Retinal pigment epithelial cell (primary cell): Measurements from ENCODE around the gene MGAT5.

Experiments
- DNase-seq: peaks from one replicate; pipeline ENCODE4 v3.0.0-alpha.2; 2010; ENCODE audit warnings: low read depth
- H3K4me3 ChIP-seq: 2 replicates; pipeline ENCODE4 v1.5.1; 2011; ENCODE audit warnings: mild to moderate bottlenecking, low read length, control low read depth, moderate library complexity
- TF ChIP-seq, protein P1 (sequence below): conservative IDR thresholded peaks from 2 replicates; pipeline ENCODE4 v1.5.1; 2011; ENCODE audit warnings: low read depth, low read length, control low read depth, inconsistent platforms

MGAT5 gene

DNA sequence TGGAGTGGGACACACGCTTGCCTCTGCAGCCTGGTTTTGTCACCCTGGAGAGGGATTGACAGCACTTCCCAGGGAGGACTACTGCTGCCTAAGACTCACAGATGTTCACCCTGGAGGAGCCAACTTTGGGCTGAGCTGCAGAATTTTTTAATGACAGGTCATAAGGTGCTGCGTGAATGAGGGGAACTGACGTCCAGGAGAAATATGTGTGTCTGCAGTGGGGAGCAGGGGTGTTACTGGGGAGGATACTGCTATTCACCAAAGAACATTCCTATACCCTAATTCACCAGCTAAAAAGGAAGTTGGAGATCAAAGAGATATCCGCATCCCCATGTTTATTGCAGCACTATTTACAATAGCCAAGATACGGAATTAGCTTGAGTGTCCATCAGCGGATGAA lies 144.4 kb downstream of the MGAT5 start:
- DNase-seq: no peak
- TF ChIP-seq, protein P1, sequence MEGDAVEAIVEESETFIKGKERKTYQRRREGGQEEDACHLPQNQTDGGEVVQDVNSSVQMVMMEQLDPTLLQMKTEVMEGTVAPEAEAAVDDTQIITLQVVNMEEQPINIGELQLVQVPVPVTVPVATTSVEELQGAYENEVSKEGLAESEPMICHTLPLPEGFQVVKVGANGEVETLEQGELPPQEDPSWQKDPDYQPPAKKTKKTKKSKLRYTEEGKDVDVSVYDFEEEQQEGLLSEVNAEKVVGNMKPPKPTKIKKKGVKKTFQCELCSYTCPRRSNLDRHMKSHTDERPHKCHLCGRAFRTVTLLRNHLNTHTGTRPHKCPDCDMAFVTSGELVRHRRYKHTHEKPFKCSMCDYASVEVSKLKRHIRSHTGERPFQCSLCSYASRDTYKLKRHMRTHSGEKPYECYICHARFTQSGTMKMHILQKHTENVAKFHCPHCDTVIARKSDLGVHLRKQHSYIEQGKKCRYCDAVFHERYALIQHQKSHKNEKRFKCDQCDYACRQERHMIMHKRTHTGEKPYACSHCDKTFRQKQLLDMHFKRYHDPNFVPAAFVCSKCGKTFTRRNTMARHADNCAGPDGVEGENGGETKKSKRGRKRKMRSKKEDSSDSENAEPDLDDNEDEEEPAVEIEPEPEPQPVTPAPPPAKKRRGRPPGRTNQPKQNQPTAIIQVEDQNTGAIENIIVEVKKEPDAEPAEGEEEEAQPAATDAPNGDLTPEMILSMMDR: no peak
- H3K4me3 ChIP-seq: no peak overlapping the region

DNA sequence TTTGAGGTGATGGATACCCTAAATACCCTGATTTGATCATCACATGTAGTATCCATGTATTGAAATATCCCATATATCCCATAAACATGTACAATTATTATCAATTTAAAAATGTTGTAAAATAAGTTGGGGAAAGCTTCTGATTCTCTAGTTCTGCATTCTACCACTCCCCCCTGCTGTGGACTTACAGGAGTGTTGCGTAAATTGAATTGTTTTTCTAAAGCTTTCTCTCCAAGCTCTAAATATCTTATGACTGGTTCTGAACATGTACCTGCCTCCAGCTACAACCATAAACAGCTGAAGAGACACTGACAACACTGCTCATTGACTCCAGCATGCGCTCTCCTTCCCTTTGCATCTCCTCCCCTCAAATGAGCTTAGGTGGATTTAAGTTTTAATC lies 145.2 kb downstream of the MGAT5 start:
- DNase-seq: no peak
- TF ChIP-seq, protein P1: no peak
- no peak overlapping the region for H3K4me3 ChIP-seq

DNA sequence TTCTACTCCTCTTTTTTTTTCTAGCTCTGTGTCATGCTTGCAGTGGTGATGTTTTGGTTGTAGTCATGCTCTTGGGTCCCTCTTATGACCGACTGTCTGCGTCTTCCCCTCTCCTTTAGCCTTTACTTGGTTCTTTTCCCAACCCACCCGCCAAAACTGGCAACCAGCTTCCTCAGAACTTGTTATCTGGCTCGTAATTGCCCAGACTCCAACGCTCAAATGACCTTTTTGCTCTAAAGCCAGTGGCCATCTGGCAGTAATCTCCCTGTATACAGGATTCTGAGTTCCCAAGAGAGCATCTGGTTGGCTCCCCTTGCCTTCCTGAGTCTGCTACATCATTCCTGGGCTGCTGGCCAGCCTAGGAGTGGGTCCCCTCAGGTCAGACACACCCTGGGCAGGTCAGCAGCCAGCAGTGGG lies 147.2 kb downstream of the MGAT5 start:
- TF ChIP-seq, protein P1: no peak
- no peak for DNase-seq
- H3K4me3 ChIP-seq: no peak overlapping the region

DNA sequence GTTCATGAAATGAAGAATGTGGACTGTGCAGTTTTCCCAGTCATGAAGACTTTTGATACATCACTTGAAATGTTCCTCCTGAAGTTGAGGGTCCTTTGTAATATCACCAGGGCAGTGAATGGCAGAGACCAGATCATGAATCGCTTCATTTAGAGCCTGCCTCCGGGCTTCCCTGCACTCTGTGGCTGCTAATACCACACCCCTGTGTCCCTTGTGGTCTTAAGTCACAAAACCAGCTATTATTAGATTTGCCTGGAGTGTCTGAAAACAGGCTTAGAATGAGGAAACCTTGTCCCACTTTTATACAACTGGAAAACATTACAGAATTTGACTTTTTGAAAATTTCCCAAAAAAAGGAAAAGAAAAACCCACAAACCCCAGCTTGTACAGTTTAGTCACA lies 147.9 kb downstream of the MGAT5 start:
- no peak overlapping the region for H3K4me3 ChIP-seq
- TF ChIP-seq, protein P1: no peak
- DNase-seq: no peak

DNA sequence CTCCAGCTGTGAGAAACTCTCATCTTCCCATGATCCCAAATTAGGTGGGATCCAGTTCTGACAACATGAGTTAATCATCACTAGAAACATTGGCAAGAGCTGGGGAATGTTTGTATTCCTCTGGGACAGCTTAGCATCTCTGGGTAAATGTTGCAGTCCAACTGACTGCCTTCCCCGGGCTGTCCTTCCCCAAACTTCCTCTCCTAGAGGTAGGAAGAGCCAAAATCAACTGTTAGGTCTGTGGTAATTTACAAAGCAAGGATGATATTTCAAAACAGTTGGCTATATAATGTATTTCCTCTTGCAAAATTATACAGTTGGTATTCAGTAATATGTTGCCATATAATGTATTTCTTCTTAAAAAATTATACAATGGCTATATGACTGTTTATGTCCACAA lies 148.5 kb downstream of the MGAT5 start:
- no peak for DNase-seq
- no peak overlapping the region for H3K4me3 ChIP-seq
- TF ChIP-seq, protein P1: no peak

DNA sequence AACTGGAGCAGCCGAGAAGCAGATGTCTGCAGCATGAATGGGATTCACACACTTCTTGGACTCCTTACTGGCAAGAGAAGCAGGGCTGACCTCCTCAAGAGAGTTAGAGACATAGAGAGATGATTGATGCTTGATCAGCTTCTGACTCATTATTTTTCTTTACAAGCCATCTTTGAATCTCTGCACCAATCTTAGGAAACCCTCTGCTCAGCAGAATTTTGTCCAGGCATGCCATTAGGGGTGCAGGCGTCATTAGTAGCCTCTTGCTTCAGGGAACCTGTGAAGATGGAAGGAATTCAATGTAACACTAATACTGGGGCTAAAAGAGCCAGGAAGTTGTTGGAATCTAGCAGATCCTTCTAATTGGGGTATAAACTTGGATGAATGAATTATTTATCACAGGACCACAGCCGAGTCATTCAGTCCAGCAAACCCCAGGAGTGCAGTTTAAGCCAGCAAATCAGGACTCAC lies 151.8 kb downstream of the MGAT5 start:
- no peak overlapping the region for H3K4me3 ChIP-seq
- TF ChIP-seq, protein P1: no peak
- DNase-seq: no peak

DNA sequence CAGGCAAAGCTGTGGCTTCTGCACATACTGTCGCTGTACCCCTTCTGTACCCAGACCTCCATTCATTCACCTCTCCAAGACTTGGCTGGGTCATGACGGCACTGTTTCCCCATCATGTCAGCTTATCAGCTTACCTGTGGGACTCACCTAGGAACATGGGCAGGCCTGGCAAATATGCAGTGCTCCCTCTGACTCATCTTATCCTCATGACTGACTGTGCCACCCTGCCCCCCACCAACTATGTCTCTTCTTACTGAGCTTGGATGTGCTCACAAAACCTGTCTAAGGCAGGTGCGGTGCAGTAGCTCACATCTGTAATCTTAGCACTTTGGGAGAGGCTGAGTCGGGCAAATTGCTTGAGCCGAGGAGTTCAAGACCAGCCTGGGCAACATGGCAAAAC lies 152.4 kb downstream of the MGAT5 start:
- no peak for DNase-seq

More for the DNA sequence above, 152.4 kb downstream of the MGAT5 start:
- H3K4me3 ChIP-seq: no peak overlapping the region
- TF ChIP-seq, protein P1: no peak
